ENCODE measurements around the gene RALGAPB.

The RALGAPB gene

DNA sequence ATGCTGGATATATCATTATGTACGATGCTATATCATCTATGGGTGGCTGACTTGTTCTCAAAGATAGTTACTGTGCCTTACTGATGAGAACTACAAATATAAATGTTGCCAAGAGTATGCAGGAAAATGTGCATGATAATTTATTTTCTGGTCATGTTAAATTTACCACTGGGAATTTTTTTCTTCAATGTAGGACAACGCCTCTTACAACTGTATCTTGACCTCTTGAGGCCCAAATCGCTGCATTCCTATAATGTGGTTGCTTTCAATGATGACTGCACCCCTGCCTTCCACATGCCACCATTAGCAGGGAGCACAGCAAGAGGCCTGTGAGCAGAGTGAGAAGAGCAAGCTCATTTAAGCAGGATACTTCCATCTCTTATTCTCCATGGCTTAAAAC lies 5.7 kb upstream of the RALGAPB start:
- Histone ChIP-seq H3K4me3 (ENCODE audit: low read length) (no peak overlapping the region), H3K36me3 (ENCODE audit: control insufficient read depth, low read depth, low read length) (no peaks in the 10 kb centered on the region), H3K4me1 (ENCODE audit: control insufficient read depth, low read depth, low read length) (no peaks in the 10 kb centered on the region), H3K9ac (ENCODE audit: low read length) (no peak overlapping the region), H3K27ac (ENCODE audit: low read length) (no peak overlapping the region), H3K9me3 (ENCODE audit: control insufficient read depth, low read depth, low read length) (no peaks in the 10 kb centered on the region), H3K27me3 (ENCODE audit: control insufficient read depth, insufficient read depth, low read length) (no peaks in the 10 kb centered on the region)

DNA sequence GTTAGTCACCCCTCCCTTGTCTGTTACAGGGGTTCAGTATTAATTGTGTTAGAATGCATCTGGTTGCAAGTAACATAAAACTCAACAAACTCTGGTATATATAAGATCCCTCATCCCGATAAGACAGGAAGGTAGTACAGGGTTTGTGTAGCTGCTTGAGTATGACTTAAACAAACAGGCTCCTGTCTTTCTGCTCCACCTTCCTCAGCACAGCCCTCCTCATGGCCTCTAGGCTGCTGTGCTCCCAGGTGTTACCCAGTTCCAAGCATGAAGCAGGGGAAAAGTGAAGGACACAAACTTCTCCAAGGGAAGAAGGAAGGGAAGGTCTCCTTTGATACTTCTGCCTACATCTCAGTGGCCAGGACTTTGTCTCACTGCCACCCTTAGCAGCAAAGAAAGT lies 1.4 kb upstream of the RALGAPB start:
- no peaks in the 10 kb centered on the region for H3K27me3 ChIP-seq (ENCODE audit: control insufficient read depth, insufficient read depth, low read length)
- no peak overlapping the region for H3K27ac ChIP-seq (ENCODE audit: low read length)
- H3K4me1 ChIP-seq (ENCODE audit: control insufficient read depth, low read depth, low read length), result peaks cover 7% of the 10 kb centered on the region
- H3K9me3 ChIP-seq (ENCODE audit: control insufficient read depth, low read depth, low read length), result no peaks in the 10 kb centered on the region
- H3K4me3 ChIP-seq (ENCODE audit: low read length), result no peak overlapping the region
- no peaks in the 10 kb centered on the region for H3K36me3 ChIP-seq (ENCODE audit: control insufficient read depth, low read depth, low read length)
- H3K9ac ChIP-seq (ENCODE audit: low read length), result no peak overlapping the region

DNA sequence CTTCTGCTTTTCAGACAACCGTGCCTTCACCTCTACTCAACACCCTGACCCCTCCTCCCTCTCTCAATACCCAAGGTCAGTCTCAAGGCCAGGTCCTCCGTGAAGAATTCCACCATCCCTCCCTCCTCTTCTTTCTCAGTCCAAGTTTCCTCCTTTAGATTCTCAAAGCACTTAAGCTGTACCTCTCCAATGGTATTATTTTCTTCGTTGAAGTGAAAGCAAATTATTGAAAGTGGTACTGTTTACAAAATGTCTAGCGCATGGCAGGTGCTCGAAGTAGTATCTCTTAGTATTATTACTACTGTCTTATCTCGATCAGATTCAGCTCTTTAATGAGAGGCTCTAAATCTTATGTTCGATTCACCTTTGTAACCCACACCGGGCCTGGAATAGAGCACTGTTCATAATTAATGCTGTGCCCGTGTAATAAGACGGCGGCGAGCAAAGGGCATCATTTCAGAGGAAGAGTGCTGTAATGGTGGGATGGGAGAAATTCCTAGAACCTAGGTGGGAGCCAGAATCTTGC lies 593 bp upstream of the RALGAPB start:
- no peaks in the 10 kb centered on the region for H3K27me3 ChIP-seq (ENCODE audit: control insufficient read depth, insufficient read depth, low read length)
- peak overlapping the region; percentile 83 for H3K4me3 ChIP-seq (ENCODE audit: low read length)
- peak overlapping the region; percentile 55 for H3K9ac ChIP-seq (ENCODE audit: low read length)
- H3K27ac ChIP-seq (ENCODE audit: low read length), result peak overlapping the region; percentile 48
- H3K9me3 ChIP-seq (ENCODE audit: control insufficient read depth, low read depth, low read length), result no peaks in the 10 kb centered on the region
- peaks cover 7% of the 10 kb centered on the region for H3K4me1 ChIP-seq (ENCODE audit: control insufficient read depth, low read depth, low read length)
- H3K36me3 ChIP-seq (ENCODE audit: control insufficient read depth, low read depth, low read length), result no peaks in the 10 kb centered on the region

DNA sequence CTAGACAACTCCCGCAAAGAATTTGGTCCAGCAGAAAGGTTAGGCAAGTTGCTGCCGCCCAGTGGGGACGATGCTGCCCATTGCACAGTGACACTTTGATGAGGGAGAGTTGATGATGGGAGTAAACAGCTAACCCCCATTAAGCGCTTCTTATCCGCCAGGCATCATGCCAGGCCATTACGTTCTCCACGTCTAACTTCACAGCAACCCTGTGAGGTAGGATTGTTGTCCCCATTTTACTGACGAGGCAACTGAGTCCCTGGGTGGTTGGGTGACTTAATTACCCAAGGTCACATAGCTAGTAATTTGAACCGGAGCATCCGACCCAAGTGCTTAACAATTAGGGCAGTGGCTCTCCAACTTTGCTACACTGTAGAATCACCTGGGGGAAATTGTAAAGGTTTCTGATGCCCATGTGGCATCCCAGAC lies 738 bp downstream of the RALGAPB start:
- Histone ChIP-seq H3K9ac (ENCODE audit: low read length) (peak overlapping the region; percentile 60), H3K4me1 (ENCODE audit: control insufficient read depth, low read depth, low read length) (peaks cover 7% of the 10 kb centered on the region), H3K27ac (ENCODE audit: low read length) (no peak overlapping the region), H3K36me3 (ENCODE audit: control insufficient read depth, low read depth, low read length) (no peaks in the 10 kb centered on the region), H3K9me3 (ENCODE audit: control insufficient read depth, low read depth, low read length) (no peaks in the 10 kb centered on the region), H3K27me3 (ENCODE audit: control insufficient read depth, insufficient read depth, low read length) (no peaks in the 10 kb centered on the region), H3K4me3 (ENCODE audit: low read length) (peak overlapping the region; percentile 83)

DNA sequence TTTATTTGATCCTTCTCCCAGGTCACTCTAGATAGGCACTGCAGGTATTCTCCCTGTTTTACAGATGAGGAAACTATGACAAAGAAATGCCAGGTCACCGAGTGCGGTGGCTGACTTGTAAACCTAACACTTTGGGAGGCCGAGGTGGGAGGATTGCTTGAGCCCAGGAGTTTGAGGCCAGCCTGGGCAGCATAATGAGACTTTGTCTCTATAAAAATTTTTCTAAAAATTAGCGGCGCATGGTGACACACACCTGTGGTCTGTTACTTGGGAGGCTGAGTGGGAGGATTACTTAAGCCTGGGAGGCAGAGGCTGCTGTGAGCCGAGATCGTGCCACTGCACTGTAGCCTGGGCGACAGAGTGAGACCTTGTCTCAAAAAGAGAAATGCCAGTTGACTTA lies 5.1 kb downstream of the RALGAPB start:
- Histone ChIP-seq H3K9me3 (ENCODE audit: control insufficient read depth, low read depth, low read length) (no peaks in the 10 kb centered on the region), H3K9ac (ENCODE audit: low read length) (no peak overlapping the region), H3K36me3 (ENCODE audit: control insufficient read depth, low read depth, low read length) (no peaks in the 10 kb centered on the region), H3K4me1 (ENCODE audit: control insufficient read depth, low read depth, low read length) (peaks cover 7% of the 10 kb centered on the region), H3K27ac (ENCODE audit: low read length) (no peak overlapping the region), H3K4me3 (ENCODE audit: low read length) (no peak overlapping the region), H3K27me3 (ENCODE audit: control insufficient read depth, insufficient read depth, low read length) (no peaks in the 10 kb centered on the region)

DNA sequence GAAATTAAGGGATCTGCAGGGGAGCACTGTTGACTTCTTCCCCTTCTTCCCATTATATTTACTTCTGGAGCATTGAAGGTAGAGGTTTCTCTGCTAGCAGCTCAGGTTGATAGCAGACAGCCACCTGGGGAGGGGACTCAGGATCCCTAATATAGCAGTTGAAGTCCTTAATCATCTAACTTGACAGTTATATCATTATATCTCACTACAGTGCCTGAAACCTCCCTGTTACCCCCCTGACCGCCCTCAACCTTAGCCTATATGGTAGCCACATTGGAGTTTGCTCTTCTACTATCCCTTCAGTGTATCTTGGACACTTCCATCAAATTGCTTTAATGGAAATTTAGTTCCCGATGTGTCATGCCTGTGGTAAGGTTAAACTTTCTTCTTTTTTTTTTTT lies 7.0 kb downstream of the RALGAPB start:
- no peaks in the 10 kb centered on the region for H3K36me3 ChIP-seq (ENCODE audit: control insufficient read depth, low read depth, low read length)
- no peaks in the 10 kb centered on the region for H3K27me3 ChIP-seq (ENCODE audit: control insufficient read depth, insufficient read depth, low read length)
- H3K4me1 ChIP-seq (ENCODE audit: control insufficient read depth, low read depth, low read length), result no peaks in the 10 kb centered on the region
- no peak overlapping the region for H3K9ac ChIP-seq (ENCODE audit: low read length)
- no peak overlapping the region for H3K4me3 ChIP-seq (ENCODE audit: low read length)
- no peak overlapping the region for H3K27ac ChIP-seq (ENCODE audit: low read length)
- no peaks in the 10 kb centered on the region for H3K9me3 ChIP-seq (ENCODE audit: control insufficient read depth, low read depth, low read length)

DNA sequence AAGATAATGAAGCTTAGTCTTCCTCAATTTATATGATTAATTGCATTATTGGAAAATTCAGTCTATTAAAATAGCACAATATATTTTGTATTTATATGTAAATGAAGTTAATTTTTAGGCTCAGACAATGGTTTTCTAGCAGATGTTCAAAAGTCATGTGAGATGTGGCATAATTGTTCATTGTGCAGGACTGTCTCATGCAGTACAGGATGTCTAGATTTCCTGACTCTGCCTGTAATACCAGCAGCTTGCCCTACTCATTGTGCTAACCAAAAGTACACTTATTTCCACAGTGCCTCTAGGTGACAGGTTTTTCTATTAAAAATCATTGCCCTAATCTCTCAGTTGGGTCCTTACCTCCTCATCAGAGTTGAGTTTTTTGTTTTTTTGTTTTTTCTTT lies 12.4 kb downstream of the RALGAPB start:
- H3K27me3 ChIP-seq (ENCODE audit: control insufficient read depth, insufficient read depth, low read length), result no peaks in the 10 kb centered on the region
- H3K36me3 ChIP-seq (ENCODE audit: control insufficient read depth, low read depth, low read length), result peaks cover 15% of the 10 kb centered on the region
- no peak overlapping the region for H3K4me3 ChIP-seq (ENCODE audit: low read length)
- H3K9me3 ChIP-seq (ENCODE audit: control insufficient read depth, low read depth, low read length), result no peaks in the 10 kb centered on the region
- no peak overlapping the region for H3K27ac ChIP-seq (ENCODE audit: low read length)
- no peak overlapping the region for H3K9ac ChIP-seq (ENCODE audit: low read length)
- H3K4me1 ChIP-seq (ENCODE audit: control insufficient read depth, low read depth, low read length), result no peaks in the 10 kb centered on the region

DNA sequence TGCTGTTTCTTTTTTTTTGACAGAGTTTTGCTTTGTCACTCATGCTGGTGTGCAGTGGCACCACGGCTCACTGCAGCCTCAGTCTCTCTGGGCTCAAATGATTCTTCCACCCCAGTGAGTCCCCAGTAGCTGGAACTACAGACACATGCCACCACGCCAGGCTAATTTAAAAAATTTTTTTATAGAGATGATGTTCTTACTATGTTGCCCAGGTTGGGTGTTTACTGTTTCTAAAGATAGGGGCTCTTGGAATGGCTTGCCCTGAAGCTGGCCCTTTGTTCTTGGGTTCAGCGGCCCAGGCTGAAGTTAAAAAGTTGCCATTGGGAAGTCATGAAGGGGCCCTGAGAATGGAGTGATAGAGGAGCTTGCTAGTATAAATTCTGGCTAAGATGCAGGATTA lies 16.5 kb downstream of the RALGAPB start:
- Histone ChIP-seq H3K36me3 (ENCODE audit: control insufficient read depth, low read depth, low read length) (peaks cover 34% of the 10 kb centered on the region), H3K4me3 (ENCODE audit: low read length) (no peak overlapping the region), H3K4me1 (ENCODE audit: control insufficient read depth, low read depth, low read length) (no peaks in the 10 kb centered on the region), H3K27me3 (ENCODE audit: control insufficient read depth, insufficient read depth, low read length) (no peaks in the 10 kb centered on the region), H3K27ac (ENCODE audit: low read length) (no peak overlapping the region), H3K9ac (ENCODE audit: low read length) (no peak overlapping the region), H3K9me3 (ENCODE audit: control insufficient read depth, low read depth, low read length) (no peaks in the 10 kb centered on the region)

DNA sequence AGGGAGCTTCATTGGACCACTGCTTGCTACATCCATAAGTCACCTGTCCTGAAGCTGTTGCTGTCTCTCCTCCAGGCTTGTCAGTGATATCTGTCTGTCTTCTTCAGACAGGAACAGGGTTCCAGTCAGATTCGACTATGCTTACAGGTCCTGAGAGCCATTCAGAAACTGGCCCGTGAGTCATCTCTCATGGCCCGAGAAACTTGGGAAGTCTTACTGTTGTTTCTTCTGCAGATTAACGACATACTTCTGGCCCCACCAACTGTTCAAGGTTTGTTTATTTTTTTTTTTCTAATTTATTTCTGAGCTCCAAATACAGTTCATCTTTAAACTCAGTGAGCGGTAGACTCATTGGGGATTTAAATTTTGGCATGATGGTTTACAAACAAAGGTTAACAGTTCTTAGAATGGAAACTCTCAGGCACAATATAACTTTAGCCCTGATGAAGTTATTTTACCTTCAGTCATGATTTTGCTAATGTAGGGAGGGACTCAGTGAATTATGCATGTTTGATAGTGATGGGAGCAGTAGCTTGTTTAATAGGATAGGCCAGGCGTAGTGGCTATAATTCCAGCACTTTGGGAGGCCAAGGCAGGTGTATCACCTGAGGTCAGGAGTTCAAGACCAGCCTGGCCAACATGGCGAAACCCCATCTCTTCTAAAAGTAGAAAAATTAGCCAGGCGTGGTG lies 24.7 kb downstream of the RALGAPB start:
- no peaks in the 10 kb centered on the region for H3K4me1 ChIP-seq (ENCODE audit: control insufficient read depth, low read depth, low read length)
- H3K9ac ChIP-seq (ENCODE audit: low read length), result no peak overlapping the region
- no peak overlapping the region for H3K4me3 ChIP-seq (ENCODE audit: low read length)
- H3K27ac ChIP-seq (ENCODE audit: low read length), result no peak overlapping the region
- peaks cover 74% of the 10 kb centered on the region for H3K36me3 ChIP-seq (ENCODE audit: control insufficient read depth, low read depth, low read length)
- H3K27me3 ChIP-seq (ENCODE audit: control insufficient read depth, insufficient read depth, low read length), result no peaks in the 10 kb centered on the region
- no peaks in the 10 kb centered on the region for H3K9me3 ChIP-seq (ENCODE audit: control insufficient read depth, low read depth, low read length)

DNA sequence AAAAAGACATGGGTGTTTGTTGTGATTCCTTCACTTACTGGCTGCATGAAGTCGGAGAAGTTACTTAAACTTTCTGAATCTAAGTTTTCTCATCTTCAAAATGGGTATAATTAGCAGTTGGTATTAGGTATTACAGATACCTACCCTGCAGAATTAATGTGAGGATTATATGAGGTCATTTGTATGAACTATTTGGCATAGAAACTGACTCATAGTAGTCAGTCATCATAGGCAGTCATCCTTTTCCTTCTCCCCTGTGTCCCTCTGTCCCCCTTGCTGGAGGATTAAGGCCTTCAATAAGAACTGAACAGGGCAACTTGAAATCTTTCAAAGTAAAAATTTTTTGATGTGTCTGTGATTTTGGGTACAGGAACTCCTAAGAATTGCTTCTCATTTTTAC lies 26.3 kb downstream of the RALGAPB start:
- Histone ChIP-seq H3K4me1 (ENCODE audit: control insufficient read depth, low read depth, low read length) (no peaks in the 10 kb centered on the region), H3K36me3 (ENCODE audit: control insufficient read depth, low read depth, low read length) (peaks cover 61% of the 10 kb centered on the region), H3K27me3 (ENCODE audit: control insufficient read depth, insufficient read depth, low read length) (no peaks in the 10 kb centered on the region), H3K4me3 (ENCODE audit: low read length) (no peak overlapping the region), H3K9me3 (ENCODE audit: control insufficient read depth, low read depth, low read length) (no peaks in the 10 kb centered on the region), H3K27ac (ENCODE audit: low read length) (no peak overlapping the region), H3K9ac (ENCODE audit: low read length) (no peak overlapping the region)

DNA sequence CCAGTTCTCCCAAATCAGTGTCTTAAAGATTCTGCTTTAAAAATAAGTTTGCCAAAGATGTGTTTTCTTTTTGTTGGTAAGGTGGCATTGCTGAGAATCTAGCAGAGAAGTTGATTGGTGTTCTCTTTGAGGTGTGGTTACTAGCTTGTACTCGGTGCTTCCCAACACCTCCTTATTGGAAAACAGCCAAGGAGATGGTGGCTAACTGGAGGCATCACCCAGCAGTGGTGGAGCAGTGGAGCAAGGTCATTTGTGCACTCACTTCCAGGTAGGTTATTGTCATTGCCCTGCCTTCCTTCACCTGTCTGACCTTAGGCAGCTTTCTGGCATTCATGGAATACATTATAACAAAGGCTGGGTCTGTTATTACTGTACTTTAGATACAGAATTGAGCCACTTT lies 26.7 kb downstream of the RALGAPB start:
- Histone ChIP-seq H3K27ac (ENCODE audit: low read length) (no peak overlapping the region), H3K9me3 (ENCODE audit: control insufficient read depth, low read depth, low read length) (no peaks in the 10 kb centered on the region), H3K4me3 (ENCODE audit: low read length) (no peak overlapping the region), H3K4me1 (ENCODE audit: control insufficient read depth, low read depth, low read length) (no peaks in the 10 kb centered on the region), H3K9ac (ENCODE audit: low read length) (no peak overlapping the region), H3K27me3 (ENCODE audit: control insufficient read depth, insufficient read depth, low read length) (no peaks in the 10 kb centered on the region), H3K36me3 (ENCODE audit: control insufficient read depth, low read depth, low read length) (peaks cover 61% of the 10 kb centered on the region)

DNA sequence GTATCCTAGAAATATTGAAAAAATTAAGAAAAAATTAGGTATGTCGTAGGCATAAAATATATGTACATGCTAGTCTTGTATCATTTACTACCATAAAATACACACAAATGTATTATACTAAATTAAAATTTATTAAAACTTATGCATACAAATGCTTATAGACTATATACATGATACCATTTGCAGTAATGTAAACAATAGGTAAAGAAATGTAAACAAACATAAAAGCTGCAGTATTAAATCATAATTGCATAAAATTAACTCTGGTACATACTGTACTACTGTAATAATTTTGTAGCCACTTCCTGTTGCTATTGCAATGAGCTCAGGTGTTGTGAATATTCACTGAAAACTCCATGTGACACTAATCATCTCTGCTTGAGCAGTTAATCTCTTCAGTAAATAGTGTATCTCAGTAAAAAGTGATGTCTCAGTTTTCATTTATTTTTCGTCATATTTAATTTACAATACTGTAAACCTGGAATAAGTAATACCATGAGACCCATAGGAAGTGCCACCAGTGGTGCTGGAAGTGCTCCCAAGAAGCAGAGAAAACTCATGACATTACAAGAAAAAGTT lies 29.3 kb downstream of the RALGAPB start:
- H3K27ac ChIP-seq (ENCODE audit: low read length), result no peak overlapping the region
- H3K27me3 ChIP-seq (ENCODE audit: control insufficient read depth, insufficient read depth, low read length), result no peaks in the 10 kb centered on the region
- no peak overlapping the region for H3K9ac ChIP-seq (ENCODE audit: low read length)
- H3K4me1 ChIP-seq (ENCODE audit: control insufficient read depth, low read depth, low read length), result no peaks in the 10 kb centered on the region
- H3K36me3 ChIP-seq (ENCODE audit: control insufficient read depth, low read depth, low read length), result peaks cover 41% of the 10 kb centered on the region
- no peaks in the 10 kb centered on the region for H3K9me3 ChIP-seq (ENCODE audit: control insufficient read depth, low read depth, low read length)
- H3K4me3 ChIP-seq (ENCODE audit: low read length), result no peak overlapping the region

Data from iPS-18a (cell line).